Stomach (tissue), 4 donors: ENCODE results near the gene KCTD5.

Source experiments
- EP300 ChIP-seq: sonication (generic); formaldehyde crosslinking; IDR thresholded peaks from one replicate; pipeline ENCODE4 v1.6.1; 2017; ENCODE audit warnings: antibody characterized with exemption
- POLR2A ChIP-seq, 4 donors: fragments of 450-650 bp; IDR thresholded peaks; one replicate each; pipeline ENCODE4 v1.6.1; 2016; ENCODE audit warnings: antibody characterized with exemption in 4 of 4, control low read depth in 2 of 4, mild to moderate bottlenecking in 1 of 4, moderate library complexity in 1 of 4
- POLR2AphosphoS5 ChIP-seq, 3 donors: sonication (generic); formaldehyde crosslinking; IDR thresholded peaks; one replicate each; pipeline ENCODE4 v1.6.1; 2016; ENCODE audit warnings: antibody characterized with exemption in 3 of 3
- TF ChIP-seq, protein P1 (sequence below), 7 experiments: fragments of 450-650 bp in 4 of 7; fragments of 200-600 bp in 3 of 7; sonication (generic) in 3 of 7; IDR thresholded peaks; one replicate each; pipeline ENCODE4 v1.5.1; 2016 to 2019; ENCODE audit warnings: antibody characterized with exemption in 7 of 7, control low read depth in 2 of 7, mild to moderate bottlenecking in 1 of 7

GRCh38 chr16:2728034-2728433 is 45.7 kb downstream of the KCTD5 start:
- TF ChIP-seq, protein P1, sequence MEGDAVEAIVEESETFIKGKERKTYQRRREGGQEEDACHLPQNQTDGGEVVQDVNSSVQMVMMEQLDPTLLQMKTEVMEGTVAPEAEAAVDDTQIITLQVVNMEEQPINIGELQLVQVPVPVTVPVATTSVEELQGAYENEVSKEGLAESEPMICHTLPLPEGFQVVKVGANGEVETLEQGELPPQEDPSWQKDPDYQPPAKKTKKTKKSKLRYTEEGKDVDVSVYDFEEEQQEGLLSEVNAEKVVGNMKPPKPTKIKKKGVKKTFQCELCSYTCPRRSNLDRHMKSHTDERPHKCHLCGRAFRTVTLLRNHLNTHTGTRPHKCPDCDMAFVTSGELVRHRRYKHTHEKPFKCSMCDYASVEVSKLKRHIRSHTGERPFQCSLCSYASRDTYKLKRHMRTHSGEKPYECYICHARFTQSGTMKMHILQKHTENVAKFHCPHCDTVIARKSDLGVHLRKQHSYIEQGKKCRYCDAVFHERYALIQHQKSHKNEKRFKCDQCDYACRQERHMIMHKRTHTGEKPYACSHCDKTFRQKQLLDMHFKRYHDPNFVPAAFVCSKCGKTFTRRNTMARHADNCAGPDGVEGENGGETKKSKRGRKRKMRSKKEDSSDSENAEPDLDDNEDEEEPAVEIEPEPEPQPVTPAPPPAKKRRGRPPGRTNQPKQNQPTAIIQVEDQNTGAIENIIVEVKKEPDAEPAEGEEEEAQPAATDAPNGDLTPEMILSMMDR (IDR thresholded peaks at IDR 0.05), result no peak
- TF ChIP-seq POLR2A (IDR thresholded peaks at IDR 0.05) (no peak), EP300 (no peak), POLR2AphosphoS5 (IDR thresholded peaks at IDR 0.05) (no peak)
